Endothelial cell of umbilical vein (primary cell): ENCODE measurements around the gene SNX22. TPM values are rescaled to one million over a fixed set of nuclear protein-coding genes. Genes with fewer than 3 reads are reported as not detected.

Source experiments
- BruUV-seq: library from RNA; stranded (reverse); fragments of 400-500 nt; replicated peaks from 2 replicates; lab custom pipeline; 2021; lab: Mats Ljungman, UMichigan
- CTCF ChIA-PET: fragments of 300-600, 350-600 bp; sonication (Branson Sonifier 250); formaldehyde crosslinking; loops from one replicate; lab custom pipeline; 2021; ENCODE audit warnings: antibody characterized with exemption, inconsistent platforms; lab: Charles Lee
- POLR2A ChIA-PET: fragments of 300-600, 350-600 bp; sonication (Branson Sonifier 250); formaldehyde crosslinking; loops from one replicate; lab custom pipeline; 2021; ENCODE audit warnings: antibody characterized with exemption, inconsistent platforms; lab: Charles Lee
- DNase-seq: peaks from one replicate; pipeline ENCODE4 v3.0.0-alpha.2; 2011; ENCODE audit warnings: low read depth, low spot score
- FAIRE-seq: peaks from 2 replicates; lab custom pipeline; 2011; peaks lifted over from hg19 to GRCh38; lab: Jason Lieb, UNC
- H2AFZ ChIP-seq: 2 replicates; pipeline ENCODE4 v1.6.0; 2012; ENCODE audit warnings: low read depth, low read length, control low read depth, inconsistent platforms
- H3K27ac ChIP-seq: 2 replicates; pipeline ENCODE4 v1.5.1; 2011; ENCODE audit warnings: low read depth, mild to moderate bottlenecking, control low read depth, low read length, moderate library complexity; ENCODE audit not compliant: insufficient read depth
- H3K27me3 ChIP-seq, 2 experiments: 2 replicates each; pipeline versions ENCODE4 v1.6.0 to v1.6.1; 2011; ENCODE audit warnings: low read length in 2 of 2, mixed read lengths in 1 of 2; ENCODE audit not compliant: control insufficient read depth in 2 of 2, insufficient read depth in 2 of 2
- H3K36me3 ChIP-seq, 2 experiments: 2 replicates in 1 of 2; 3 replicates in 1 of 2; pipeline ENCODE4 v1.5.1; 2011; ENCODE audit warnings: low read length in 2 of 2, mild to moderate bottlenecking in 1 of 2, moderate library complexity in 1 of 2; ENCODE audit not compliant: control insufficient read depth in 2 of 2, insufficient read depth in 2 of 2; ENCODE audit errors: extremely low read depth in 1 of 2
- H3K4me1 ChIP-seq: 3 replicates; pipeline ENCODE4 v1.5.1; 2011; ENCODE audit warnings: mild to moderate bottlenecking, low read length; ENCODE audit not compliant: control insufficient read depth, insufficient read depth; ENCODE audit errors: extremely low read depth
- H3K4me2 ChIP-seq: 2 replicates; pipeline ENCODE4 v1.6.1; 2011; ENCODE audit warnings: low read length, control low read depth, mixed read lengths; ENCODE audit not compliant: insufficient read depth
- H3K4me3 ChIP-seq, 3 experiments: fragments of 200-600 bp in 1 of 3; sonication (generic), shearing (Covaris generic) in 1 of 3; replicated peaks in 1 of 3; 2 replicates each; pipeline ENCODE4 v1.5.1; 2011 to 2016; ENCODE audit warnings: control low read depth in 3 of 3, low read length in 3 of 3, mild to moderate bottlenecking in 2 of 3, inconsistent platforms in 1 of 3, low read depth in 1 of 3, moderate library complexity in 1 of 3; ENCODE audit not compliant: insufficient read depth in 1 of 3
- H3K79me2 ChIP-seq: 2 replicates; pipeline ENCODE4 v1.6.0; 2012; ENCODE audit warnings: low read length, inconsistent platforms; ENCODE audit not compliant: control insufficient read depth, insufficient read depth
- H3K9ac ChIP-seq: replicated peaks from 2 replicates; pipeline ENCODE3; 2011; ENCODE audit warnings: low read length, control low read depth; ENCODE audit not compliant: insufficient read depth; ENCODE audit errors: extremely low read depth
- H3K9me1 ChIP-seq: replicated peaks from 3 replicates; pipeline ENCODE4 v1.6.0; 2011; ENCODE audit warnings: mild to moderate bottlenecking, low read length; ENCODE audit not compliant: control insufficient read depth, insufficient read depth; ENCODE audit errors: extremely low read depth
- H3K9me3 ChIP-seq: replicated peaks from 2 replicates; pipeline ENCODE4 v1.5.1; 2012; ENCODE audit warnings: low read length, inconsistent platforms; ENCODE audit not compliant: control insufficient read depth, insufficient read depth
- H4K20me1 ChIP-seq: replicated peaks from 2 replicates; pipeline ENCODE3; 2011; ENCODE audit warnings: mild to moderate bottlenecking, low read length; ENCODE audit not compliant: control insufficient read depth, insufficient read depth; ENCODE audit errors: extremely low read depth
- CTCF ChIP-seq, 2 donors: IDR thresholded peaks; 1 replicate in 1 of 2; 2 replicates in 1 of 2; pipeline ENCODE4 v1.5.1; 2011; ENCODE audit warnings: low read length in 2 of 2, mild to moderate bottlenecking in 2 of 2, moderate library complexity in 2 of 2, control low read depth in 1 of 2, inconsistent platforms in 1 of 2, low read depth in 1 of 2; ENCODE audit not compliant: insufficient read depth in 1 of 2; ENCODE audit errors: extremely low read depth in 1 of 2
- EZH2 ChIP-seq: IDR thresholded peaks from 2 replicates; pipeline ENCODE4 v1.6.1; 2012; ENCODE audit warnings: borderline replicate concordance, low read depth, mild to moderate bottlenecking, moderate library complexity, low read length, inconsistent platforms; ENCODE audit not compliant: severe bottlenecking
- FOS ChIP-seq: IDR thresholded peaks from 2 replicates; pipeline ENCODE4 v1.6.1; 2011; ENCODE audit warnings: mild to moderate bottlenecking, low read length, moderate library complexity, borderline replicate concordance; ENCODE audit not compliant: insufficient read depth
- GATA2 ChIP-seq: IDR thresholded peaks from 2 replicates; pipeline ENCODE4 v1.7.0; 2011; ENCODE audit warnings: low read depth, mild to moderate bottlenecking, moderate library complexity, mixed read lengths, low read length; ENCODE audit not compliant: insufficient read length, insufficient read depth
- JUN ChIP-seq: IDR thresholded peaks from 2 replicates; pipeline ENCODE4 v1.6.1; 2011; ENCODE audit warnings: borderline replicate concordance, low read depth; ENCODE audit not compliant: insufficient read length, insufficient read depth
- MYC ChIP-seq: IDR thresholded peaks from one replicate; pipeline ENCODE4 v1.6.1; 2011; ENCODE audit warnings: mild to moderate bottlenecking, low read depth, low read length
- POLR2AphosphoS5 ChIP-seq: IDR thresholded peaks from 2 replicates; pipeline ENCODE4 v1.6.1; 2012; ENCODE audit warnings: low read depth, mild to moderate bottlenecking, control low read depth, low read length, moderate library complexity; ENCODE audit not compliant: insufficient read depth
- dilution Hi-C: fragments of 300-500 bp; cut with MboI; formaldehyde crosslinking; loops from one replicate; pipeline ENCODE4 v1.15.0; 2019; ENCODE audit warnings: low sequenced_read_pairs; ENCODE audit not compliant: extremely low pct_ligation_motif_present
- intact Hi-C: fragments of 100-400 bp; cut with micrococcal nuclease; formaldehyde crosslinking; loops from one replicate; pipeline ENCODE4 v1.10.0; 2022
- polyA plus RNA-seq, 4 experiments: library from polyadenylated mRNA; depleted of rRNA in 3 of 4; stranded (reverse) in 3 of 4; unstranded in 1 of 4; fragments of >200 nt; gene quantifications; 2 replicates each; pipeline versions ENCODE4 v1.2.1 to v1.2.3, GENCODE V29; 2011 to 2012; ENCODE audit warnings: missing spikeins in 1 of 4
- total RNA-seq: library from RNA; stranded (reverse); gene quantifications from 2 replicates; pipeline ENCODE4 v1.2.3, GENCODE V29; 2021
- TF ChIP-seq, protein P1 (sequence below): IDR thresholded peaks from 2 replicates; pipeline ENCODE4 v1.6.1; 2011; ENCODE audit not compliant: insufficient read depth, insufficient read length

The SNX22 gene
- total and polyA plus RNA-seq, 2 donors (not counting 3 experiments of a cell fraction or from before 2014, with no cell fraction given), result 0.14 to 0.73 TPM

DNA sequence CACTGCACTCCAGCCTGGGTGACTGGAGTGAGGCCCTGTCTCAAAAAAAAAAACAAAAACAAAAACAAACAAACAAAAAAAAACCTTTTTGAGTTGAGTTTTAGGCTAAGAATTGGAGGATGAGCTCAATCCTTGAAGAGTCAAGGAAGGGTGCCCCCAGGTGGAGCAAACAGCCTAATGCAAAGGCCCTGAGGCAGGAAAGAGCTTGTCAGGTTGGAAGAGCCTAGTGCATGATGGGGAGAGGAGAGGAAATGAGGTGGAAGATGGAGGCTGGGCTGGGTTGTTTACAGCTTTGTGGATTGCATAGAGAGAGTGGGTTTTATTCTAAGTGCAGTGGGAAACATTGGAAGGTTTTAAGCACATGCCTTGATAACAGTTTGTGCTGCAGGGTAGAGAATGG, 2.1 kb upstream of the SNX22 start:
- peaks cover 5% of the 10 kb centered on the region for H3K4me1 ChIP-seq
- no peak overlapping the region for H3K9ac ChIP-seq
- no TSS peak for BruUV-seq
- DNase-seq (no peak), FAIRE-seq (peak; percentile 78)
- no peaks in the 10 kb centered on the region for H3K9me3 ChIP-seq
- H2AFZ ChIP-seq, result no peak overlapping the region
- H3K79me2 ChIP-seq, result no peaks in the 10 kb centered on the region
- no peak for TF ChIP-seq JUN
- no peak for TF ChIP-seq EZH2
- TF ChIP-seq POLR2AphosphoS5, result no peak
- no peak for TF ChIP-seq GATA2
- no peak for TF ChIP-seq FOS
- TF ChIP-seq MYC, result no peak
- TF ChIP-seq CTCF (IDR thresholded peaks at IDR 0.05; ENCODE audit: extremely low read depth in 1 of 2, insufficient read depth in 1 of 2, low read depth in 1 of 2, low read length in 2 of 2), result peak; percentile 13 to 14
- TF ChIP-seq, protein P1, sequence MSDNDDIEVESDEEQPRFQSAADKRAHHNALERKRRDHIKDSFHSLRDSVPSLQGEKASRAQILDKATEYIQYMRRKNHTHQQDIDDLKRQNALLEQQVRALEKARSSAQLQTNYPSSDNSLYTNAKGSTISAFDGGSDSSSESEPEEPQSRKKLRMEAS, result no peak
- intact Hi-C loops (no loop called here), dilution Hi-C loops (no loop called here)
- H3K9me1 ChIP-seq, result no peaks in the 10 kb centered on the region
- CTCF ChIA-PET, result interaction anchor here (0.7 to 1.6 kb wide), 6 partner anchors 8 to 189 kb away, joined by 3 to 4 read pairs (median 4); no protein-coding TSS in a partner anchor
- H3K36me3 ChIP-seq, result peaks cover 0 to 7% of the 10 kb centered on the region in 2 experiments
- H3K4me2 ChIP-seq, result no peak overlapping the region
- H3K27ac ChIP-seq, result no peak overlapping the region
- H4K20me1 ChIP-seq, result no peaks in the 10 kb centered on the region
- POLR2A ChIA-PET, result no interaction called here
- no peak overlapping the region for H3K4me3 ChIP-seq
- peaks cover 5 to 12% of the 10 kb centered on the region in 2 experiments for H3K27me3 ChIP-seq
